GM23338 (cell line): ENCODE data around the gene HTR1B.

ENCODE experiments used
- CREB1 ChIP-seq: fragments of 250-450 bp; sonication (Bioruptor Pico); IDR thresholded peaks from 2 replicates; pipeline ENCODE4 v1.5.0; 2020; ENCODE audit warnings: low read depth, mild to moderate bottlenecking, moderate library complexity
- CTCF ChIP-seq, 2 experiments: fragments of 200-600 bp in 1 of 2; sonication (generic) in 1 of 2; conservative IDR thresholded peaks; 2 replicates each; pipeline versions ENCODE4 v1.5.1 to v1.6.1; 2016 to 2017; ENCODE audit warnings: antibody characterized with exemption in 2 of 2, low read depth in 2 of 2, mild to moderate bottlenecking in 2 of 2, moderate library complexity in 1 of 2
- EZH2 ChIP-seq: fragments of 200-600 bp; sonication (generic); IDR thresholded peaks from one replicate; pipeline ENCODE4 v1.8.0; 2017; ENCODE audit warnings: antibody characterized with exemption, mild to moderate bottlenecking, low read depth; ENCODE audit not compliant: unreplicated experiment
- EZH2phosphoT487 ChIP-seq: fragments of 200-600 bp; sonication (generic); IDR thresholded peaks from one replicate; pipeline ENCODE4 v1.8.1; 2018; ENCODE audit warnings: antibody characterized with exemption; ENCODE audit not compliant: unreplicated experiment
- JUNB ChIP-seq: IDR thresholded peaks from one replicate; pipeline ENCODE4 v1.6.1; 2016; ENCODE audit warnings: antibody characterized with exemption; ENCODE audit not compliant: unreplicated experiment
- NANOG ChIP-seq: IDR thresholded peaks from 2 replicates; pipeline ENCODE4 v1.6.1; 2016; ENCODE audit warnings: antibody characterized with exemption, borderline replicate concordance
- POLR2AphosphoS5 ChIP-seq: IDR thresholded peaks from 2 replicates; pipeline ENCODE4 v1.6.1; 2016; ENCODE audit warnings: antibody characterized with exemption, low read depth
- REST ChIP-seq: IDR thresholded peaks from one replicate; pipeline ENCODE4 v1.6.1; 2018; ENCODE audit warnings: antibody characterized with exemption; ENCODE audit not compliant: unreplicated experiment
- STAT1 ChIP-seq: IDR thresholded peaks from one replicate; pipeline ENCODE4 v1.6.1; 2016; ENCODE audit warnings: antibody characterized with exemption; ENCODE audit not compliant: unreplicated experiment
- ZNF114 ChIP-seq: fragments of 250-450 bp; sonication (Bioruptor Pico); IDR thresholded peaks from 2 replicates; pipeline ENCODE4 v1.5.0; 2020; ENCODE audit warnings: mild to moderate bottlenecking, moderate library complexity
- ZNF331 ChIP-seq: fragments of 250-450 bp; sonication (Bioruptor Pico); IDR thresholded peaks from 2 replicates; pipeline ENCODE4 v1.5.0; 2020; ENCODE audit warnings: low read depth, mild to moderate bottlenecking, moderate library complexity

- TF ChIP-seq REST, result no peak
- TF ChIP-seq CTCF (conservative IDR thresholded peaks at IDR 0.05; ENCODE audit: low read depth in 2 of 2), result no peak
- no peak for TF ChIP-seq EZH2
- TF ChIP-seq NANOG, result no peak
- TF ChIP-seq JUNB, result no peak
- TF ChIP-seq EZH2phosphoT487, result no peak
- TF ChIP-seq CREB1, result no peak
- TF ChIP-seq POLR2AphosphoS5, result no peak
- TF ChIP-seq STAT1, result no peak
- TF ChIP-seq ZNF114 (CRISPR knock-in tag), result no peak
- no peak for TF ChIP-seq ZNF331 (CRISPR knock-in tag)
These were observed 11.1 kb upstream of the HTR1B start for GRCh38 chr6:77474286-77474956.
